Measurements from ENCODE around the gene GCKR.

Gene GCKR, protein sequence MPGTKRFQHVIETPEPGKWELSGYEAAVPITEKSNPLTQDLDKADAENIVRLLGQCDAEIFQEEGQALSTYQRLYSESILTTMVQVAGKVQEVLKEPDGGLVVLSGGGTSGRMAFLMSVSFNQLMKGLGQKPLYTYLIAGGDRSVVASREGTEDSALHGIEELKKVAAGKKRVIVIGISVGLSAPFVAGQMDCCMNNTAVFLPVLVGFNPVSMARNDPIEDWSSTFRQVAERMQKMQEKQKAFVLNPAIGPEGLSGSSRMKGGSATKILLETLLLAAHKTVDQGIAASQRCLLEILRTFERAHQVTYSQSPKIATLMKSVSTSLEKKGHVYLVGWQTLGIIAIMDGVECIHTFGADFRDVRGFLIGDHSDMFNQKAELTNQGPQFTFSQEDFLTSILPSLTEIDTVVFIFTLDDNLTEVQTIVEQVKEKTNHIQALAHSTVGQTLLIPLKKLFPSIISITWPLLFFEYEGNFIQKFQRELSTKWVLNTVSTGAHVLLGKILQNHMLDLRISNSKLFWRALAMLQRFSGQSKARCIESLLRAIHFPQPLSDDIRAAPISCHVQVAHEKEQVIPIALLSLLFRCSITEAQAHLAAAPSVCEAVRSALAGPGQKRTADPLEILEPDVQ

DNA sequence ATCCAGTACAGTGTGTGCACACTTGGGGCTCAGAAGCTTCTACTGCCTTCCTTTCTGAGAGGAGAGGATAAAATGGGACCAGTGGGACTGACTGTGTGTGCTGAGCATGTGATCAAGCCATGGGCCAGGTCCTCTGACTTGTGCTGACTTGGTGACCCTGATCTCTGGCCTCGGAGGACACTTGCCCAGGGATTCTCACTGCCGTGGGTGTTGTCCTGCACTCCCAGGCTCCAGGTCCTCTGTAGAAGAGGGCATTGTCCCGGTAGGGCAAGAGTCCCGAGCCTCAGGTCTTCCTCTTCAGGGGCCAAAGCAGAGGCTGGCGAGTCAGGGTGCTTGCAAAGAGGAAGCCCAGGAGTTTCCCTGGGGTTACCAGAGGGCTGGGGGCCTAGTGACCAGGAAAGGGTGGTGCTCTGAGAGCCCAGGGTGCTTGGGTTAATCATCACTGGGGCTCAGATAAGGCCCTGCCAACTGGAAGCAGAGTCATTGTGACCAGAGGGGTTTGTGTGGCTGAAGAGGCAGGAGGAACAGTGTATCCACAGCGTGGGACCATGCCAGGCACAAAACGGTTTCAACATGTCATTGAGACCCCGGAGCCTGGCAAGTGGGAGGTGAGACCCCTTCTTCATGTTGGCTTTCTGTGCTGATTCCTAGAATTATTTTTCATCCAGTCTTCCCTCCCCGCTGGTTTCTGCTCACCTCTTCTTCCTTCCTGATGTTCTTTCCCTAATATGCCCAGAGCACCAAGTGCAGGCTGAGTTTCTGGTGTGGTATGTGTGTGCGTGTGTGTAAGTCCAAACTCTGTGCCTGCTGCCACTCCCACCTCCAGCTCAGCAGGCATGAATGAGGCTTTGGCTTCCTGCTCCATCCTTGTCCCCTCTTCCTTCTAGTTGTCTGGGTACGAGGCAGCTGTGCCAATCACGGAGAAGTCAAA is at the start of gene GCKR:
TSS of gene GCKR (plus strand) at position 483 of the 931 bp plus-strand sequence. CDS start at position 549, 66 bp downstream.
- Histone ChIP-seq H3K9me3 (ENCODE audit: severe bottlenecking) (no peaks in the 10 kb centered on the region), H3K27ac (no peak within 1 kb of the TSS), H3K4me3 (ENCODE audit: low read depth, low read length) (peak within 1 kb of the TSS; percentile 76; the same call in 1 of the 2 replicates), H3K27me3 (ENCODE audit: insufficient read depth, low read depth, severe bottlenecking) (peaks cover 3% of the 10 kb centered on the region), H3K36me3 (no peaks in the 10 kb centered on the region)
- TF ChIP-seq, protein P1, sequence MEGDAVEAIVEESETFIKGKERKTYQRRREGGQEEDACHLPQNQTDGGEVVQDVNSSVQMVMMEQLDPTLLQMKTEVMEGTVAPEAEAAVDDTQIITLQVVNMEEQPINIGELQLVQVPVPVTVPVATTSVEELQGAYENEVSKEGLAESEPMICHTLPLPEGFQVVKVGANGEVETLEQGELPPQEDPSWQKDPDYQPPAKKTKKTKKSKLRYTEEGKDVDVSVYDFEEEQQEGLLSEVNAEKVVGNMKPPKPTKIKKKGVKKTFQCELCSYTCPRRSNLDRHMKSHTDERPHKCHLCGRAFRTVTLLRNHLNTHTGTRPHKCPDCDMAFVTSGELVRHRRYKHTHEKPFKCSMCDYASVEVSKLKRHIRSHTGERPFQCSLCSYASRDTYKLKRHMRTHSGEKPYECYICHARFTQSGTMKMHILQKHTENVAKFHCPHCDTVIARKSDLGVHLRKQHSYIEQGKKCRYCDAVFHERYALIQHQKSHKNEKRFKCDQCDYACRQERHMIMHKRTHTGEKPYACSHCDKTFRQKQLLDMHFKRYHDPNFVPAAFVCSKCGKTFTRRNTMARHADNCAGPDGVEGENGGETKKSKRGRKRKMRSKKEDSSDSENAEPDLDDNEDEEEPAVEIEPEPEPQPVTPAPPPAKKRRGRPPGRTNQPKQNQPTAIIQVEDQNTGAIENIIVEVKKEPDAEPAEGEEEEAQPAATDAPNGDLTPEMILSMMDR (IDR thresholded peaks at IDR 0.05; ENCODE audit: low read depth, low read length) = no peak
- no peak for DNase-seq

DNA sequence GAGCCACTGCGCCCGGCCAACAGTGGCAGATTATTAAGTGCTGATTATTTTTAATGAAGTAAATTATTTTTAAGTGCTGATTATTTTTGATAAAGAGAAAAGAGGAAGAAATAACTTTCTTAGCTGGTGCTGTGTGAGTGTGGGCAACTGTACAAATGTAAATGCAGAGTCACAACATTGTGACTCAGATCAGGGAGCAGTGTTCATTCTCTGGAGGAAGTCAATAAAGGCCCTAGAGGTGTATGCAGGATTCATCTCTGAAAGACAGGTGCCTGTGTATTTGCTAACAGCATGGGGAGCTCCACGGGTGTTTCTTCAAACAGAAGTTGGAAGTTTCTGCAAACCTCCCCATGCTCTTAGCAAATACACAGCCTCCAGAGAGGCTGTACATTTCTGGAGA is 48.3 kb upstream of the GCKR start:
- TF ChIP-seq, protein P1 (IDR thresholded peaks at IDR 0.05; ENCODE audit: low read depth, low read length) = no peak
- no peak overlapping the region for H3K27ac ChIP-seq
- DNase-seq = no peak
- H3K9me3 ChIP-seq (ENCODE audit: severe bottlenecking) = no peaks in the 10 kb centered on the region
- H3K27me3 ChIP-seq (ENCODE audit: insufficient read depth, low read depth, severe bottlenecking) = no peaks in the 10 kb centered on the region
- H3K4me3 ChIP-seq (ENCODE audit: low read depth, low read length) = no peak overlapping the region
- H3K36me3 ChIP-seq = peaks cover 64% of the 10 kb centered on the region

DNA sequence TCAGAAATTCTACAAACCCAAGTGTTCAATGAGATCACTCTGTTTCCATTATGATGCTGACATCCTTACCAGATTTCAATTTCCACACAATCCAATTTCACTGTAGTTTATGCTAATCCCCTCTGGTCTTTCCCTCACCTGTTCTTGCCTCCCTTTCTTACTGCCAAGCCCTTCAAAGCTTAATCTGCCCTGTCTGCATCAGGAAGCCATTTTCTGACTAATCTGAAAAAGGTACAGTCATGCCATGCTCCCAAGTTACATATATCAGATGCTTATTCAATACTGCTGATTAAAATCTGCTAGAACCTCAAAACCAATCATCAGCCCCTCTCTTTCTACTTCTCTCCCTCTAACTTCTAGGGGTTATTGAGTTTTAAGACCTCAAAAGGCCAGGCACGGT is 45.5 kb upstream of the GCKR start:
- H3K4me3 ChIP-seq (ENCODE audit: low read depth, low read length) = no peak overlapping the region
- H3K27me3 ChIP-seq (ENCODE audit: insufficient read depth, low read depth, severe bottlenecking) = no peaks in the 10 kb centered on the region
- H3K9me3 ChIP-seq (ENCODE audit: severe bottlenecking) = no peaks in the 10 kb centered on the region
- H3K36me3 ChIP-seq = peaks cover 41% of the 10 kb centered on the region
- no peak overlapping the region for H3K27ac ChIP-seq
- no peak for DNase-seq
- TF ChIP-seq, protein P1 (IDR thresholded peaks at IDR 0.05; ENCODE audit: low read depth, low read length) = no peak

DNA sequence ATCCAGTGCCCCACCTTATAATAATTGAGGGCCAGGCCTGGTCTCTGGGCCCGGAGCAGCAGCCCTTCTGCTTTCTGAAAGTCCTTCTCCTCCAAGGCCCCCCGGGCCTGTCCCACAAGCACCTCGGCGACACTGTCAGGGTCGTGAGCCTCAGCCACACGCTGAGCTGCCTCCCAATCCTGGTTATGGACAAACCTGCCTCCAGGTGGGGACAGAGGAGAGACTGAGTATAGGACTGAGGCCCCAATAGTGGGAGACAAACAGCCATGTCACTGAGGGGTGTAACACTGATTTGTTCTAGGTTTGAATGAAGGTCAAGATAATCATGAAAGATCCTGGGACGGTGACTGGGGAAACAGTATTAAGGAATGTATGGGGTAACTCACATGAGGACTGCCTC is 42.7 kb upstream of the GCKR start:
- H3K27me3 ChIP-seq (ENCODE audit: insufficient read depth, low read depth, severe bottlenecking) = no peaks in the 10 kb centered on the region
- H3K36me3 ChIP-seq = peaks cover 30% of the 10 kb centered on the region
- H3K9me3 ChIP-seq (ENCODE audit: severe bottlenecking) = no peaks in the 10 kb centered on the region
- DNase-seq = peak; percentile 46
- no peak overlapping the region for H3K4me3 ChIP-seq (ENCODE audit: low read depth, low read length)
- no peak overlapping the region for H3K27ac ChIP-seq
- TF ChIP-seq, protein P1 (IDR thresholded peaks at IDR 0.05; ENCODE audit: low read depth, low read length) = peak; percentile 44

DNA sequence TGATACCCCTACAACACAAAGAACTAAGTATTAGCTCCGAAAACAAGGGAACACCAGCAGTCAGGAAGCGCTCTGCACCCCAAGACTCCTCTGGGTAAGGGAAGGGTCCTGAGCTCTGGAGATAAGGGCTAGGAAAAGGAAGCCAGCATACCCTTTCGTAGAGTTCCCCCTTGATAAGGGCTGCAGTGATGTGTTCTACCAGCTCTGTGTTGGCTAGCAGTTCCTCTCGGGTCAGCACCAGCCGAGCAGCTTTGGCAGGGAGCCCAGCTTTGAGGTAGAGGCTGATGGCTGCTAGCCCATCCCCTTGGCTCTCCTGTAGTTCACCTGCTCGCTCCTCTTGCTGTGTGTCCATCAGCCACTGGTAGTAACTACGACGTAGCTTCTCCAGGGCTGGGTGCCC is 35.5 kb upstream of the GCKR start:
- Histone ChIP-seq H3K36me3 (peaks cover 15% of the 10 kb centered on the region), H3K27ac (no peak overlapping the region), H3K27me3 (ENCODE audit: insufficient read depth, low read depth, severe bottlenecking) (no peaks in the 10 kb centered on the region), H3K9me3 (ENCODE audit: severe bottlenecking) (no peaks in the 10 kb centered on the region), H3K4me3 (ENCODE audit: low read depth, low read length) (no peak overlapping the region)
- TF ChIP-seq, protein P1 (IDR thresholded peaks at IDR 0.05; ENCODE audit: low read depth, low read length) = no peak
- no peak for DNase-seq

Measured in WERI-Rb-1 (cell line).